ENCODE measurements around the gene DHRS3. TPM values are rescaled to one million over a fixed set of nuclear protein-coding genes. Genes with fewer than 3 reads are reported as not detected.
"Not testable (repeated sequence)": the region's sequence is repeated elsewhere in the genome, so short reads cannot be mapped to it uniquely, and the experiment has no call there.

Gene DHRS3
- total RNA-seq, 1 experiment from 2014 or later: 17.7 TPM

DNA sequence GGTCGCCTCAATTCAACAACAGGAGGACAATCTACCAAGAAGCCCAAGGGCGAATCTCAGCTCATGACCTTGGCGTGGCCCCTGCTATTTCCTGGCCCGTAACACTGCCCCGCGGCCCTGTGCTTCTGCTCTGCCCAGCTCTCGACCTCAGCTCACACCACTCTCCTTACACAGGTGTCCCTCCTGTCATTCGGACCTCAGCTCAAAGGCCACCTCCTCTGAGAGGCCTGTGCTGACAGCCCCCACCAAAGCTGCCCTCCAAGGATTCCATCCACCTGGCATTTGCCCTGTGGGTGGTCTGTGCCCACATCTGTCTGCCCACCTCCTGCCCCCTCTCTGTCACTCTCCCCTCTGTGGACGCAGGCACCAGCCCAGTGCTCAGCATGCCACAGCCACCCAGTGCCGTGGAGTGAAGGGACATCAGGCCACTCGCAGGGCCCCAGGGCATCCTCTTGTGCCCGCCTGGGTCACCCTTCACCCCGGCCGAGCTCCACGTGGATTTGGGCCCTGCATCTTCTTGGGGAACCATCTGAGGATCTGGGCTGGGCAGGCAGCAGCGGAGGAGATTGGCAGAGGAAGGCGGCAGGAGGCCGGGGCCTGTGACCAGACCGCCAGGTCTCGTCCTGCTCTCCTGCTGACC lies 70.3 kb downstream of the DHRS3 start:
- H3K36me3 ChIP-seq (replicated peaks; ENCODE audit: control insufficient read depth, insufficient read depth, low read length): no peaks in the 10 kb centered on the region
- H3K27me3 ChIP-seq (ENCODE audit: control insufficient read depth, insufficient read depth, low read length): no peaks in the 10 kb centered on the region
- DNase-seq: peak; percentile 42
- no peak overlapping the region for H3K4me3 ChIP-seq (ENCODE audit: insufficient read depth, low read depth, low read length)

DNA sequence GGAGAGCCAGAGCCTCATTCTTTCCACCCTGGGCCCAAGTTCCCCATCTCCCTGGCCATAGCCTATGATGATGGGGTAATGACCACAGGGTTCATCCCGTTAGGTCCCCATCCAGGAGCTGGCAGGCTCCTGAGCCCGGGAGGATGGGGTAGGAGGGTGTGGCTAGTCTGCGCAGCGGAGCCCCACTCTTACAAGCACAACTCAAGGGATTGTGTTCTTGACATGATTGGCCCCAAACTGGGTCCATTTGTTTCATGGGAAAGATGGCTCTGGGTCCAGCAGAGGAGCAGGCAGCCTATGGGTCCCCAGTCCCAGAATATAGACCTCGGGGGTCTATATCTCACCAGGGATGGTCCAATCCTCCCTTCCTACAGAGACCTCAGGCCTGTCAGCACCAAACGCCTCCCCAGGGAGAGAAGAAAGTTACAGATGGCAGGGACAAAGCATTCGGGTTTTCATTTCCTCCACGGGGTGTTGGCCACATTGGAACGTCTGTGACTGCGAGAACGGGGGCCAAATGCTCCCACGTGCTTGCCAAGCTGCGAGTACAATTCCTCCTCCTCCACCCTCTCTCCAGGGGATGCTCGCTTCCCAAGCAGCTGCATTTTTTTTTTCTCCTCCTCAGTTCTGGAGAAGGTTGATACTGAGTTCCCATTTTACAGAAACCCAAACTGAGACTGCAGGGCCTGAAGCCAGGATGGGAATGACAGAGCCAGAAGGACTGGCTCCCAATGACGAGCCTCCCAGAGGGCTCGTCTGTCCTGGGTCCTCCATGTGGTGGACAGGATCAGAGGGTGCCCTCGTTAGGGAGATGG lies 71.0 kb downstream of the DHRS3 start:
- H3K27me3 ChIP-seq (ENCODE audit: control insufficient read depth, insufficient read depth, low read length): no peaks in the 10 kb centered on the region
- no peak overlapping the region for H3K4me3 ChIP-seq (ENCODE audit: insufficient read depth, low read depth, low read length)
- DNase-seq: peak; percentile 40
- no peaks in the 10 kb centered on the region for H3K36me3 ChIP-seq (replicated peaks; ENCODE audit: control insufficient read depth, insufficient read depth, low read length)

DNA sequence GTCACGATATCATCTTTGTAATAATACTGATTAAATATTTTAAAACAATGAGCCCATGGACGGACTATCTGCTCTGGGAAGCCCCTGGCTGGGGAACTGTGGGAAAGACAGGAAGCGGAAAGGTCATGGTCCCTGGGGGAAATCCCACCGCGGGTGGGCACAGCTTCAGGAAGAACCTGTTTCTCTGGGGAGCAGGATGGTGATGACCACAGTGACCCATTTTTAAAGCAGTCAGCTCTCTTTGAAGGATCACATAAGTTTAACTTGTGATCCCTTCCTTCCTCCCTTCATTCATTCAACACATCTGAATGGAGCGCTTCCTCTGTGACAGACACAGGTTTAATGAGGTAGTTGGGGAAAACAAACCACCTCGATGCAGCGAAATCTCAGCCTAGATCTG lies 73.0 kb downstream of the DHRS3 start:
- Histone ChIP-seq H3K4me3 (ENCODE audit: insufficient read depth, low read depth, low read length) (no peak overlapping the region), H3K36me3 (replicated peaks; ENCODE audit: control insufficient read depth, insufficient read depth, low read length) (no peaks in the 10 kb centered on the region), H3K27me3 (ENCODE audit: control insufficient read depth, insufficient read depth, low read length) (peaks cover 2% of the 10 kb centered on the region)
- DNase-seq: peak; percentile 75

DNA sequence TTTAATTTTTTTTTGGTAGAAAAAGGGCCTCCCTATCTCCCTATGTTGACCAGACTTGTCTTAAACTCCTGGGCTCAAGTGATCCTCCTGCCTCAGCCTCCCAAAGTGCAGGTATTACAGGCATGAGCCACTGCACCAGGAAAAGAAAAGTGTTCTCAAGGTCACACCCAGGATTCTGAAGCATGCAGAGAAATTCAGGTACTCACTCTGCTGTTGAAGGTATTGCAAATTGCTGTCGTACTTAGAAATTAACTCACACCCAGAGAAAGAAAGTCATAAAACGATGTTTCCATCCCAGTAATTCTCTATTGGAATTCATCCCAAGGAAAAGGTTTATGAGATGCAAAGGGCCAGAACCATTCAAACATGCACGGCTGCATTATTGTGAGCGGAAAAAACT lies 73.7 kb downstream of the DHRS3 start:
- peaks cover 2% of the 10 kb centered on the region for H3K27me3 ChIP-seq (ENCODE audit: control insufficient read depth, insufficient read depth, low read length)
- no peaks in the 10 kb centered on the region for H3K36me3 ChIP-seq (replicated peaks; ENCODE audit: control insufficient read depth, insufficient read depth, low read length)
- no peak overlapping the region for H3K4me3 ChIP-seq (ENCODE audit: insufficient read depth, low read depth, low read length)
- DNase-seq: no peak

DNA sequence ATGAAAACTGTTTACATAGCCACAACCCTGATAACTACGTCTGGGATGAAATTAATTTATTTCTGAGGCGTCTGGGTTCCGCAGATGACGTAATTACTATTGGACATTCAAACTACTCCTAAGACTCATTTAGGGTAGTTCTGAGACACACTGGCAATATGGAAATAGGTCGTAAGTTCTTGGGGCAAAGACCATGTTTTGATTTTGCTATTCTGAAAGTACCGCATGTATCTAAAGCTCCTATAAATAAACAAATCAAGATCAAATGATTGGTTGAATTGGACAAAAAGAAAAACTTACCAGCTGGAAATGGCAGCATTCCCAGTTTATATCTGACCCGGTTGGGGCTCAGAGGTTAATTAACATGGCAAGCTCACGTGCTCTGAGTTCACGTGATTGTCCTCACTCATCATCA lies 74.3 kb downstream of the DHRS3 start:
- no peaks in the 10 kb centered on the region for H3K36me3 ChIP-seq (replicated peaks; ENCODE audit: control insufficient read depth, insufficient read depth, low read length)
- no peak for DNase-seq

DNA sequence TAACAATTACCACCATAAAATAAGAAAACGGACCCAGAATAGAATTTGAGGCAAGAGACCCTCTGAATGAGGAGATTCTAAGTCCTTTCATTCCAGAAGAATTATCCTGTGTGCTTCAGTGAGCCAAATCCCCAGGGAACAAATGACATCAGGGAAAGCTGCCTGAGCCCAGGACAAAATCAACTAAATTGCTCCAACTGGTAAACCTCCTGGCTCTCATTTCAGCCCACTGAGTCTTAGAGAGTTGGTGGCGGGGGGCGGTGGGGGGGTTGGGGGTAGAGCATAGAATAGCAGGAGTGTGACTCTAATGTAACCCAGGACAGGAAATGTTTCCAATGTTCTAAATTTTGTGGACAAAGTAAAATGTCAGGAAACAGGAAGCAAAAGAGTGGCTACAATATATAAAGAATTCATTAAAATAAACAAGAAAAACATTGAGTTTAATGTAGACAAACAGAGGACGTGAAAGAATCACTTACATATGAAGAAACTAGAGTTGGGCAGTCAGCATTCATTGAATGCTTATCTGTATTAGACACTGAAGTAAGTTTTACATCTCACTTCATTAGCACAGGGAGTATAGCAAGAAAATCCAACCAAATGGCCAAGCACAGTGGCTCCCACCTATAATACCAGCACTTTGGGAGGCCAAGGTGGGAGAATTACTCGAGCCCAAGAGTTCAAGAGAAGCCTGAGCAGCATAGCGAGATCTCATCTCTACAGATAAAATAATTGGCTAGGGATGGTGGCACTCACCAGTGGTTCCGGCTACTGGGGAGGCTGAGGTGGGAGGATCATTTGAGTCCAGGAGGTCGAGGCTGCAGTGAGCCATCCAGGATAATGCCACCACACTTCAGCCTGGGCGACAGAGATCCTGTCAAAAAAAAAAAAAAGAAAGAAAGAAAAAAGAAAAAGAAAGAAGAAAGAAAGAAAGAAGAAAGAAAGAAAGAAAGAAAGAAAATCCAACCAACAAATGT lies 75.1 kb downstream of the DHRS3 start:
- Histone ChIP-seq H3K4me3 (ENCODE audit: insufficient read depth, low read depth, low read length) (no peak overlapping the region), H3K36me3 (replicated peaks; ENCODE audit: control insufficient read depth, insufficient read depth, low read length) (no peaks in the 10 kb centered on the region), H3K27me3 (ENCODE audit: control insufficient read depth, insufficient read depth, low read length) (peaks cover 2% of the 10 kb centered on the region)
- no peak for DNase-seq

More for the DNA sequence above, 74.3 kb downstream of the DHRS3 start:
- Histone ChIP-seq H3K27me3 (ENCODE audit: control insufficient read depth, insufficient read depth, low read length) (peaks cover 2% of the 10 kb centered on the region), H3K4me3 (ENCODE audit: insufficient read depth, low read depth, low read length) (no peak overlapping the region)

DNA sequence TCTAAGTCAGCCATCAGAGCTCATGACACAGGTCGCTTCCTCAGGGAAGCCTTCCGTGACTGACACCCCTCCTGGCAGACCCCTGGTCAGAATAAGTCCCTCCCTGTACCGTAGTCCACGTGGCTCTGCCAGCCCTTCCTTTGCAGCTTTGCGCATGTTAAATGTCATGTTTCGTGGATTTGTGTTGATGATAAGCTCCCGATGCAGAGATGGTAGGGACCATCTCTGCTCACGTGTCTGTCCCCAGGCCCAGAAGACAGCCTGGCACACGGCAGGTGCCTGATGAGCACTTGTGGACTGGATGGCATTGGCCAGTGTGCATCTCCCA lies 75.9 kb downstream of the DHRS3 start:
- peak; percentile 17 for DNase-seq
- Histone ChIP-seq H3K27me3 (ENCODE audit: control insufficient read depth, insufficient read depth, low read length) (peaks cover 2% of the 10 kb centered on the region), H3K4me3 (ENCODE audit: insufficient read depth, low read depth, low read length) (no peak overlapping the region), H3K36me3 (replicated peaks; ENCODE audit: control insufficient read depth, insufficient read depth, low read length) (no peaks in the 10 kb centered on the region)

DNA sequence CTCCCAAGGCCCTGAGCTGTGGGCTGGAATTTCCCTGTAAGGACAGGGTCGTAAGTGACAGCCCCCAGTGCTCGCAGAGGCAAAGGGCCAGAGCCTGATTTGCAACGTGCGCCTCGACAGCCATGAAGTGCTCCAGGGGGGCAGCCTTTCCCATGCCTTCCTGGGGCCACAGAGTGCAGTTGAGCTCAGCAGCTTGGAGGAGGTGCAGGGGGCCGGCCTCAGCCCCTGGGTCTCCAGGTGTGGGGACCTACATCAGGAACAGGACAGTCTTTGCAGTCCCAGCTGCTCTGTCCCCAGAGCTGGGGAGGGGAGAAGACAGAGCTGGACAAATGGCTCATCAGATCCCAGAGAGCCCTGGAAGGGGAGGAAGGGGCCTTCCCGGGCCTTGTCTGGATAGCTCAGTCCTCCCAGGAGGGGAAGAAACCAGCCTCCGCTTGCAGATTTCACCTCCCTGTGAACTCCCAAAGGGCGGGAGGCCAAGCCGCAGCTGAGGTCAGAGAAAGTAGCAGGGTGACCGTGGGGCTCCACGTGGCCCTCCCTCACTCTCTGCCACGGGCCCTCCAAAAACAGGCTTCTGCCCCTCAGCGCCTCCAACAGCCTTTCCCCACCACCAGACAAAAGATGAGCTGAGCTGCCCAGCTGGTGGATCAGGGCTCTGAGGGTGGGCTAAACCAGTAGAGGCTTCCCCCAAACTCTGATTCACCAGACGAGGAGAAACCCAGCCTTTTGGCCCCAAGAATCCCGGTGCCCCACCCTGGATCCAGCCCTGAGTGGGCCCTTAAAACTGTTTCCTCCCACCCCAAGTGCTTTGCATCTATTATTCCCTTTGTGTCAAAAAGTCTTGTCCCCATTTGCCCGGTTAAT lies 76.5 kb downstream of the DHRS3 start:
- Histone ChIP-seq H3K27me3 (ENCODE audit: control insufficient read depth, insufficient read depth, low read length) (peaks cover 2% of the 10 kb centered on the region), H3K4me3 (ENCODE audit: insufficient read depth, low read depth, low read length) (no peak overlapping the region), H3K36me3 (replicated peaks; ENCODE audit: control insufficient read depth, insufficient read depth, low read length) (no peaks in the 10 kb centered on the region)
- DNase-seq: peak; percentile 69

DNA sequence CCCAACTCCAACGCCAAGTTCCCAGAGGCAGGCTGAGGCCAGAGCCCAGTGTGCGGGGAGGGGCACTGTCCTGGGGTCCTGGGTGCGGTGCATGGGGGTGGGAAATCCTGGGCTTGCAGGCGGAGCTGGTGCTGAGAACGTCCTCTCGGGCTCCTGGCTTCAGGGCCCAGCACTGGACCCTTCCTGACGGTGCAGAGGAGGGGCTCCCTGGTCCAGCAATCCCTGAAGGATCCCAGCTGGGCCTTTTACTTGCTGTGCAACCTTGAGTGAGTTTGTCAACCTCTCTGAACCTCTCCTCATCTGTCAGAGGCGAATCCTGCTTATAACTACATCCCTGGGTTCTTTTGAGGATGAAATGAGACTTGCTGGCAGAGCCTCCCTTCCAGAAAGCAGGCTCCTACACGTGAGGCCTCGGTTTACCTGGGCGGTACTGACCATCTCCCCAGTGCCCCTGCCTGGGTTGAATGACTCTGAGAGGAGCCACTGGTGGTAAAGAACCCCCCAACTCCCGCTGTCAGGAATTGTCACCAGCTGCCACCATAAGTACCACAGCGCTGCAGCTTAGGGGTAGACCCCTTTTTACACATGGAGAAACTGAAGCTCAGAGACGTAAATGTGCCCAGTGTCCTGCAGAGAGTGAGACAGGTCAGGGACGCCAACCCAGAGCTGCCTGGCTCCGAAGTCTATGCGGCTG lies 77.3 kb downstream of the DHRS3 start:
- H3K4me3 ChIP-seq (ENCODE audit: insufficient read depth, low read depth, low read length): peak overlapping the region; percentile 22
- no peaks in the 10 kb centered on the region for H3K36me3 ChIP-seq (replicated peaks; ENCODE audit: control insufficient read depth, insufficient read depth, low read length)
- H3K27me3 ChIP-seq (ENCODE audit: control insufficient read depth, insufficient read depth, low read length): peaks cover 2% of the 10 kb centered on the region
- DNase-seq: no peak

DNA sequence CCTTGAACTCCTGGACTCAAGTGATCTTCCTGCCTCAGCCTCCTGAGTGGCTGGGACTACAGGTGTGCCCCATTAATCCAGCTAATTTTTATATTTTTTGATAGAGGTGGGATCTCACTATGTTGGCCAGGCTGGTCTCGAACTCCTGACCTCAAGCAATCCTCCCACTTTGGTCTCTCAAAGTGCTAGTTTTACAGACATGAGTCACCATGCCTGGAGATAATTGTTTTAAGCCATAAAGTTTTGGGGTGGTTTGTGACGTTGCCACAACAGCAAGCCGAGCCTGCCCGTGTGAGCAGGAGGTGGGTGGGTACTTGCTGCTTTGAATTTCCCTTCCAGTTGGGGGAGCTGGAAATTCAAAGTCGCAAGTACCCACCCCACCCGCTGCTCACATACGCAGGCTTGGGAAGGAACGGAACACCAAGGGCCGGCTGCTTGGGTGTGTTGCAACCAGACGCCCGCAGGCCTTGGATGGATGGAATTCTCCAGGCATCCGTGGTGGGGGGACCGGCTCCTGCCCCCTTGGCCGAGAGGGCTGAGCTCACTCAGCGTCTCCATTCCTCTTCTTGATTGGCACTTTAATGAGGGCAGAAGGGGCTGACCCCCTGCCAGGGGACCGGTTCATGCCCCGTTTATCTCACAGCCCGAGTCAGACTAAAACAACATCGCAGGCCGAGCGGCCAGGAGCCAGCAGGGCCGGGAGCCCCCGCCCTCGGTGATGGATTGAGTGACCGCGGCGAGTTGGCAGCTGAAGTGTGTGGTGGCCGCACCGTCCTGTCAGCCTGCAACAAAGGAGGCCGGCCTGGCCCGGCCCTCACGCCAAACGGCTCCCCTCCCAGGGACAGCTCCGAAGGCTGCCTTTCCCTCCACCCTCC lies 78.1 kb downstream of the DHRS3 start:
- Histone ChIP-seq H3K4me3 (ENCODE audit: insufficient read depth, low read depth, low read length) (peak overlapping the region; percentile 22), H3K27me3 (ENCODE audit: control insufficient read depth, insufficient read depth, low read length) (peaks cover 2% of the 10 kb centered on the region), H3K36me3 (replicated peaks; ENCODE audit: control insufficient read depth, insufficient read depth, low read length) (no peaks in the 10 kb centered on the region)
- DNase-seq: peak; percentile 88

DNA sequence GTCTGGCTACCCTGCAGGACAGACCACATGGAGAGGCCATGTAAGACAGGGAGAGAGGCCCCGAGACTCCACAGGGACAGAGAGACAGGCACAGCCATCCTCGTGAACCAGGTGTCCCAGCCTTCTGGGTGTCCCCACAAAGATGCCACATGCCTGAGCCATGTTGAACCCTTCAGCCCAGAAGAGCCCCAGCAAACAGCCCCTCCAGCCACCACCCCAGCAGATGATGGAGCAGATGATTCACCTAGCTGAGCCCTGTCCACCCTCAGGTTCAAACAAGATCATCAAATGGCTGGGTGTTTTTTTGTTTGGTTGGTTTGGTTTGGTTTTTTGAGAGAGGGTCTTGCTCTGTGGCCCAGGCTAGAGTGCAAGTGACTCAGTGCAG lies 78.7 kb downstream of the DHRS3 start:
- no peak for DNase-seq
- peaks cover 2% of the 10 kb centered on the region for H3K27me3 ChIP-seq (ENCODE audit: control insufficient read depth, insufficient read depth, low read length)
- H3K36me3 ChIP-seq (replicated peaks; ENCODE audit: control insufficient read depth, insufficient read depth, low read length): no peaks in the 10 kb centered on the region
- no peak overlapping the region for H3K4me3 ChIP-seq (ENCODE audit: insufficient read depth, low read depth, low read length)

DNA sequence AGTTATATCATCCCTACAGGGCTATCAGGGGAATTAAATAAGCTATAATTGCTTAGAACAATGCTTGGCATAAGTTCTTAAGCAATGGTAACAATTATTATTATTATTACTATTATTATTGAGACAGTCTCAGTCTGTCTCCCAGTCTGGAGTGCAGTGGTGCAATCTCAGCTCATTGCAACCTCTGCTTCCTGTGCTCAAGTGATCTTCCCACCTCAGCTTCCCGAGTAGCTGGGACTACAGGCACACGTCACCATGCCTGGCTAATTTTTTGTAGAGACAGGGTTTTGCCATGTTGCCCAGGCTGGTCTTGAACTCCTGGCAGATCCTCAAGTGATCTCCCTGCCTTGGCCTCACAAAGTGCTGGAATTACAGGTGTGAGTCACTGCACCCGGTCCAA lies 79.5 kb downstream of the DHRS3 start:
- not testable (repeated sequence) for H3K27me3 ChIP-seq (ENCODE audit: control insufficient read depth, insufficient read depth, low read length)

More for the DNA sequence above, 79.5 kb downstream of the DHRS3 start:
- DNase-seq; H3K4me3 ChIP-seq (ENCODE audit: insufficient read depth, low read depth, low read length); H3K36me3 ChIP-seq (replicated peaks; ENCODE audit: control insufficient read depth, insufficient read depth, low read length): not testable (repeated sequence)

Data from H7 (cell line).